Thoracic aorta (tissue), 2 donors: Measurements from ENCODE around the gene ATP2A2. TPM values are rescaled to one million over a fixed set of nuclear protein-coding genes. Genes with fewer than 3 reads are reported as not detected.

Experiments used
- ATAC-seq: fragments of 150-250 bp; one replicate; pipeline ENCODE4 v1.8.0; 2017; ENCODE audit warnings: low read depth; ENCODE audit not compliant: insufficient number of reproducible peaks, low FRiP score
- DNase-seq: peaks from one replicate; pipeline ENCODE4 v3.0.0-alpha.2; 2020; ENCODE audit warnings: low spot score
- H3K27ac ChIP-seq, 2 donors: fragments of 200-600 bp; sonication (generic); 1 replicate in 1 of 2; 2 replicates in 1 of 2; pipeline ENCODE4 v1.5.1; 2016; ENCODE audit warnings: mild to moderate bottlenecking in 2 of 2, moderate library complexity in 2 of 2
- H3K27me3 ChIP-seq: fragments of 200-600 bp; sonication (generic); replicated peaks from 2 replicates; pipeline ENCODE4 v1.6.0; 2016; ENCODE audit warnings: mild to moderate bottlenecking; ENCODE audit not compliant: insufficient read depth
- H3K36me3 ChIP-seq: fragments of 200-600 bp; sonication (generic); one replicate; pipeline ENCODE4 v1.5.1; 2016
- H3K4me1 ChIP-seq, 2 donors: fragments of 200-600 bp; sonication (generic); 1 replicate in 1 of 2; 2 replicates in 1 of 2; pipeline versions ENCODE4 v1.5.1 to v1.6.0; 2016; ENCODE audit warnings: low read depth in 2 of 2, mild to moderate bottlenecking in 1 of 2; ENCODE audit not compliant: control insufficient read depth in 1 of 2
- H3K4me3 ChIP-seq: fragments of 200-600 bp; sonication (generic); 2 replicates; pipeline ENCODE4 v1.5.1; 2016; ENCODE audit warnings: mild to moderate bottlenecking
- H3K9me3 ChIP-seq: fragments of 200-600 bp; sonication (generic); 2 replicates; pipeline ENCODE4 v1.5.1; 2016
- total RNA-seq, 2 donors: library from RNA; depleted of rRNA; stranded (reverse); fragments of >200 nt; gene quantifications; one replicate each; pipeline versions ENCODE4 v1.1.0 to v1.2.3, GENCODE V29; 2016
- TF ChIP-seq, protein P1 (sequence below): fragments of 200-600 bp; sonication (generic); IDR thresholded peaks from one replicate; pipeline ENCODE4 v1.5.1; 2019; ENCODE audit warnings: antibody characterized with exemption

The ATP2A2 gene
- total RNA-seq, 2 donors from 2014 or later: 226 to 290 TPM

DNA sequence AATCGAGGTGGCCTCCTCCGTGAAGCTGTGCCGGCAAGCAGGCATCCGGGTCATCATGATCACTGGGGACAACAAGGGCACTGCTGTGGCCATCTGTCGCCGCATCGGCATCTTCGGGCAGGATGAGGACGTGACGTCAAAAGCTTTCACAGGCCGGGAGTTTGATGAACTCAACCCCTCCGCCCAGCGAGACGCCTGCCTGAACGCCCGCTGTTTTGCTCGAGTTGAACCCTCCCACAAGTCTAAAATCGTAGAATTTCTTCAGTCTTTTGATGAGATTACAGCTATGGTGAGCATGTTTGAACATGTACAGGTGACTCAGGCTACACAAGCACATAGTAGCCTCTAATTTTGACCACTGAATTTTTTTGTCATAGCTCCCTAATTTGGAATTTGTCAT is 59.7 kb downstream of the ATP2A2 start:
- no peak for DNase-seq
- H3K4me1 ChIP-seq: no peaks in the 10 kb centered on the region
- TF ChIP-seq, protein P1, sequence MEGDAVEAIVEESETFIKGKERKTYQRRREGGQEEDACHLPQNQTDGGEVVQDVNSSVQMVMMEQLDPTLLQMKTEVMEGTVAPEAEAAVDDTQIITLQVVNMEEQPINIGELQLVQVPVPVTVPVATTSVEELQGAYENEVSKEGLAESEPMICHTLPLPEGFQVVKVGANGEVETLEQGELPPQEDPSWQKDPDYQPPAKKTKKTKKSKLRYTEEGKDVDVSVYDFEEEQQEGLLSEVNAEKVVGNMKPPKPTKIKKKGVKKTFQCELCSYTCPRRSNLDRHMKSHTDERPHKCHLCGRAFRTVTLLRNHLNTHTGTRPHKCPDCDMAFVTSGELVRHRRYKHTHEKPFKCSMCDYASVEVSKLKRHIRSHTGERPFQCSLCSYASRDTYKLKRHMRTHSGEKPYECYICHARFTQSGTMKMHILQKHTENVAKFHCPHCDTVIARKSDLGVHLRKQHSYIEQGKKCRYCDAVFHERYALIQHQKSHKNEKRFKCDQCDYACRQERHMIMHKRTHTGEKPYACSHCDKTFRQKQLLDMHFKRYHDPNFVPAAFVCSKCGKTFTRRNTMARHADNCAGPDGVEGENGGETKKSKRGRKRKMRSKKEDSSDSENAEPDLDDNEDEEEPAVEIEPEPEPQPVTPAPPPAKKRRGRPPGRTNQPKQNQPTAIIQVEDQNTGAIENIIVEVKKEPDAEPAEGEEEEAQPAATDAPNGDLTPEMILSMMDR: no peak
- no peak for ATAC-seq
- H3K9me3 ChIP-seq: no peaks in the 10 kb centered on the region
- H3K27me3 ChIP-seq: no peaks in the 10 kb centered on the region
- H3K36me3 ChIP-seq: peaks cover 96% of the 10 kb centered on the region
- no peak overlapping the region for H3K27ac ChIP-seq
- H3K4me3 ChIP-seq: no peak overlapping the region

- Histone ChIP-seq H3K27me3 (no peaks in the 10 kb centered on the region), H3K4me3 (no peak overlapping the region), H3K4me1 (no peaks in the 10 kb centered on the region), H3K36me3 (peaks cover 89% of the 10 kb centered on the region), H3K27ac (no peak overlapping the region), H3K9me3 (no peaks in the 10 kb centered on the region)
- TF ChIP-seq, protein P1: no peak
- ATAC-seq (no peak), DNase-seq (no peak)
Measured at GRCh38 chr12:110342157-110342556, 61.1 kb downstream of the ATP2A2 start.

GRCh38 chr12:110343114-110343513 is 62.1 kb downstream of the ATP2A2 start:
- ATAC-seq: no peak
- no peak overlapping the region for H3K4me3 ChIP-seq
- no peaks in the 10 kb centered on the region for H3K4me1 ChIP-seq
- no peaks in the 10 kb centered on the region for H3K27me3 ChIP-seq
- no peaks in the 10 kb centered on the region for H3K9me3 ChIP-seq
- TF ChIP-seq, protein P1: no peak
- no peak for DNase-seq
- no peak overlapping the region for H3K27ac ChIP-seq
- H3K36me3 ChIP-seq: peaks cover 90% of the 10 kb centered on the region

GRCh38 chr12:110343736-110344555 is 62.9 kb downstream of the ATP2A2 start:
- TF ChIP-seq, protein P1: no peak
- DNase-seq (no peak), ATAC-seq (no peak)
- no peaks in the 10 kb centered on the region for H3K4me1 ChIP-seq
- no peaks in the 10 kb centered on the region for H3K27me3 ChIP-seq
- no peaks in the 10 kb centered on the region for H3K9me3 ChIP-seq
- H3K4me3 ChIP-seq: no peak overlapping the region
- H3K27ac ChIP-seq: no peak overlapping the region
- H3K36me3 ChIP-seq: peaks cover 90% of the 10 kb centered on the region

- H3K9me3 ChIP-seq: no peaks in the 10 kb centered on the region
- H3K27ac ChIP-seq: no peak overlapping the region
- ATAC-seq (no peak), DNase-seq (no peak)
- no peak overlapping the region for H3K4me3 ChIP-seq
- TF ChIP-seq, protein P1: no peak
- H3K27me3 ChIP-seq: no peaks in the 10 kb centered on the region
- peaks cover 0 to 6% of the 10 kb centered on the region in 2 donors for H3K4me1 ChIP-seq
- peaks cover 88% of the 10 kb centered on the region for H3K36me3 ChIP-seq
Measured at GRCh38 chr12:110344657-110345056, 63.6 kb downstream of the ATP2A2 start.
